Smooth muscle cell (in vitro differentiated cells): ENCODE data around the gene SLC6A7. TPM values are rescaled to one million over a fixed set of nuclear protein-coding genes. Genes with fewer than 3 reads are reported as not detected.

Experiments used
- DNase-seq: peaks from one replicate; lab custom pipeline; 2025; ENCODE audit not compliant: unreplicated experiment; lab: John Stamatoyannopoulos, UW
- H2AFZ ChIP-seq: fragments of 200-600 bp; sonication (generic); 2 replicates; pipeline ENCODE4 v1.6.0; 2016; ENCODE audit warnings: antibody characterized with exemption, low read depth, mild to moderate bottlenecking
- H3F3A ChIP-seq: fragments of 200-600 bp; sonication (generic); 2 replicates; pipeline ENCODE4 v1.6.0; 2017; ENCODE audit warnings: antibody characterized with exemption, low read depth
- H3K27ac ChIP-seq: fragments of 200-600 bp; sonication (generic); 2 replicates; pipeline ENCODE4 v1.5.1; 2016; ENCODE audit warnings: low read depth, mild to moderate bottlenecking
- H3K27me3 ChIP-seq: fragments of 200-600 bp; sonication (generic); 2 replicates; pipeline ENCODE4 v1.6.1; 2016; ENCODE audit warnings: low read depth, mild to moderate bottlenecking
- H3K36me3 ChIP-seq: fragments of 200-600 bp; sonication (generic); 2 replicates; pipeline ENCODE4 v1.5.1; 2016; ENCODE audit warnings: low read depth
- H3K4me1 ChIP-seq: fragments of 200-600 bp; sonication (generic); 2 replicates; pipeline ENCODE4 v1.5.1; 2016; ENCODE audit warnings: low read depth
- H3K4me2 ChIP-seq: fragments of 200-600 bp; sonication (generic); 2 replicates; pipeline ENCODE4 v1.6.0; 2016; ENCODE audit warnings: mild to moderate bottlenecking
- H3K4me3 ChIP-seq: fragments of 200-600 bp; sonication (generic); 2 replicates; pipeline ENCODE4 v1.5.1; 2016; ENCODE audit warnings: mild to moderate bottlenecking
- H3K79me2 ChIP-seq: fragments of 200-600 bp; sonication (generic); 2 replicates; pipeline ENCODE4 v1.6.0; 2016; ENCODE audit warnings: low read depth, mild to moderate bottlenecking
- H3K9ac ChIP-seq: fragments of 200-600 bp; sonication (generic); 2 replicates; pipeline ENCODE4 v1.6.0; 2016; ENCODE audit warnings: low read depth
- H3K9me3 ChIP-seq: fragments of 200-600 bp; sonication (generic); replicated peaks from 2 replicates; pipeline ENCODE4 v1.5.1; 2016; ENCODE audit warnings: low read depth
- H4K20me1 ChIP-seq: fragments of 200-600 bp; sonication (generic); 2 replicates; pipeline ENCODE4 v1.6.0; 2016; ENCODE audit warnings: low read depth
- CTCF ChIP-seq: fragments of 200-600 bp; sonication (generic); IDR thresholded peaks from 2 replicates; pipeline ENCODE4 v1.5.1; 2017; ENCODE audit warnings: borderline replicate concordance, mild to moderate bottlenecking, antibody characterized with exemption; ENCODE audit not compliant: insufficient read depth, poor library complexity, severe bottlenecking
- WGBS: methylation state at CpG from one replicate; pipeline ENCODE4 v1.1.7; 2016; ENCODE audit warnings: low lambda C conversion rate; 5-methylcytosine and 5-hydroxymethylcytosine counted together
- polyA plus RNA-seq: library from polyadenylated mRNA; unstranded; fragments of >200 nt; fragmentation: Nextera tagmentation; extraction: Ambion mirVana; gene quantifications from 2 replicates; pipeline ENCODE4 v1.2.1, GENCODE V29; 2016
- total RNA-seq: library from RNA; depleted of rRNA; stranded (reverse); fragments of >200 nt; gene quantifications from 2 replicates; pipeline ENCODE4 v1.2.3, GENCODE V29; 2014

The SLC6A7 gene
- total and polyA plus RNA-seq, 2 experiments from 2014 or later: 0.10 TPM; not detected in 1

- Histone ChIP-seq H3K9ac (no peak overlapping the region), H3F3A (no peaks in the 10 kb centered on the region), H3K9me3 (no peaks in the 10 kb centered on the region), H3K36me3 (no peaks in the 10 kb centered on the region), H3K4me1 (peaks cover 19% of the 10 kb centered on the region), H4K20me1 (no peaks in the 10 kb centered on the region), H3K27me3 (no peaks in the 10 kb centered on the region), H3K27ac (no peak overlapping the region), H3K4me2 (no peak overlapping the region), H3K4me3 (no peak overlapping the region), H2AFZ (no peak overlapping the region), H3K79me2 (no peaks in the 10 kb centered on the region)
- TF ChIP-seq CTCF: no peak
- 89% methylated on average over 11 of the region's 11 CpGs for WGBS
- DNase-seq: no peak
These were observed 67.6 kb downstream of the SLC6A7 start for GRCh38 chr5:150257424-150257823.

- no peaks in the 10 kb centered on the region for H3K36me3 ChIP-seq
- 87% methylated on average over 6 of the region's 6 CpGs for WGBS
- H3K4me3 ChIP-seq: no peak overlapping the region
- H3K9ac ChIP-seq: no peak overlapping the region
- no peaks in the 10 kb centered on the region for H4K20me1 ChIP-seq
- H3F3A ChIP-seq: no peaks in the 10 kb centered on the region
- H2AFZ ChIP-seq: no peak overlapping the region
- DNase-seq: no peak
- H3K4me2 ChIP-seq: no peak overlapping the region
- no peaks in the 10 kb centered on the region for H3K79me2 ChIP-seq
- TF ChIP-seq CTCF: no peak
- peaks cover 19% of the 10 kb centered on the region for H3K4me1 ChIP-seq
- H3K27me3 ChIP-seq: no peaks in the 10 kb centered on the region
- H3K9me3 ChIP-seq: no peaks in the 10 kb centered on the region
- H3K27ac ChIP-seq: no peak overlapping the region
These were observed 68.3 kb downstream of the SLC6A7 start for GRCh38 chr5:150258130-150258529.

Other genes starting within 250 kb of the SLC6A7 start
- not detected in 2 replicates for gene PDE6A, start 245.3 kb upstream of the SLC6A7 start, total RNA-seq
- gene PDE6A, start 245.3 kb upstream of the SLC6A7 start, polyA plus RNA-seq: 0.05 TPM in 1 of 2 replicates, not detected in the other
- gene SLC26A2, start 229.3 kb upstream of the SLC6A7 start, total RNA-seq: 16.0 and 17.6 TPM in 2 replicates
- 5.1 and 5.2 TPM in 2 replicates for gene SLC26A2, start 229.3 kb upstream of the SLC6A7 start, polyA plus RNA-seq
- 3.6 and 8.4 TPM in 2 replicates for gene TIGD6, start 189.4 kb upstream of the SLC6A7 start, total RNA-seq
- 2.5 and 5.1 TPM in 2 replicates for gene TIGD6, start 189.4 kb upstream of the SLC6A7 start, polyA plus RNA-seq
- gene HMGXB3, start 189.3 kb upstream of the SLC6A7 start, total RNA-seq: 41.2 and 41.8 TPM in 2 replicates
- gene HMGXB3, start 189.3 kb upstream of the SLC6A7 start, polyA plus RNA-seq: 31.4 and 31.7 TPM in 2 replicates
- gene CSF1R, start 103.5 kb upstream of the SLC6A7 start, total RNA-seq: 3.9 and 6.2 TPM in 2 replicates
- gene CSF1R, start 103.5 kb upstream of the SLC6A7 start, polyA plus RNA-seq: 2.2 and 12.9 TPM in 2 replicates
- gene PDGFRB, start 34.2 kb upstream of the SLC6A7 start, total RNA-seq: 362 and 370 TPM in 2 replicates
- gene PDGFRB, start 34.2 kb upstream of the SLC6A7 start, polyA plus RNA-seq: 390 and 522 TPM in 2 replicates
- 1.4 and 3.9 TPM in 2 replicates for gene CDX1, start 23.3 kb upstream of the SLC6A7 start, total RNA-seq
- gene CDX1, start 23.3 kb upstream of the SLC6A7 start, polyA plus RNA-seq: 5.0 and 8.5 TPM in 2 replicates
- 1.6 and 2.2 TPM in 2 replicates for gene CAMK2A, start 99.7 kb downstream of the SLC6A7 start, total RNA-seq
- 0.83 and 1.1 TPM in 2 replicates for gene CAMK2A, start 99.7 kb downstream of the SLC6A7 start, polyA plus RNA-seq
- gene ARSI, start 112.8 kb downstream of the SLC6A7 start, total RNA-seq: 68.9 and 72.8 TPM in 2 replicates
- gene ARSI, start 112.8 kb downstream of the SLC6A7 start, polyA plus RNA-seq: 55.9 and 87.6 TPM in 2 replicates
- 12.7 and 16.0 TPM in 2 replicates for gene TCOF1, start 167.6 kb downstream of the SLC6A7 start, total RNA-seq
- 25.9 and 27.6 TPM in 2 replicates for gene TCOF1, start 167.6 kb downstream of the SLC6A7 start, polyA plus RNA-seq
- gene CD74, start 222.8 kb downstream of the SLC6A7 start, total RNA-seq: 0.90 and 2.7 TPM in 2 replicates
- gene CD74, start 222.8 kb downstream of the SLC6A7 start, polyA plus RNA-seq: 3.9 and 9.3 TPM in 2 replicates